Esophagus muscularis mucosa (tissue), 3 donors: ENCODE data around the gene ADCY7.

Experiments
- CTCF ChIP-seq, 3 experiments: fragments of 200-600 bp in 2 of 3; fragments of 450-650 bp in 1 of 3; sonication (generic) in 2 of 3; IDR thresholded peaks; one replicate each; pipeline ENCODE4 v1.5.1; 2017 to 2019; ENCODE audit warnings: antibody characterized with exemption in 3 of 3, mild to moderate bottlenecking in 2 of 3, moderate library complexity in 1 of 3
- POLR2A ChIP-seq: fragments of 450-650 bp; IDR thresholded peaks from one replicate; pipeline ENCODE4 v1.6.1; 2017; ENCODE audit warnings: antibody characterized with exemption, moderate library complexity, mild to moderate bottlenecking, low read depth

GRCh38 chr16:50272111-50272571, 5.8 kb downstream of the ADCY7 start:
- no peak for TF ChIP-seq CTCF (IDR thresholded peaks at IDR 0.05)
- TF ChIP-seq POLR2A, result no peak
